IMR-90 (cell line): ENCODE data around the gene EMX2.

ENCODE experiments used
- BHLHE40 ChIP-seq: fragments of 150-350 bp; IDR thresholded peaks from 2 replicates; pipeline ENCODE4 v1.6.1; 2016; ENCODE audit warnings: mild to moderate bottlenecking, low read depth, low read length
- CEBPB ChIP-seq: IDR thresholded peaks from 2 replicates; pipeline ENCODE4 v1.6.1; 2012; ENCODE audit warnings: low read depth, low read length, improper control_type of control experiment
- ELK1 ChIP-seq: fragments of 150-350 bp; IDR thresholded peaks from 2 replicates; pipeline ENCODE4 v1.6.1; 2016; ENCODE audit warnings: low read depth, mild to moderate bottlenecking, low read length, moderate library complexity, borderline replicate concordance
- MAZ ChIP-seq: IDR thresholded peaks from 2 replicates; pipeline ENCODE4 v1.6.1; 2012; ENCODE audit warnings: low read depth, mild to moderate bottlenecking, low read length, improper control_type of control experiment, moderate library complexity, borderline replicate concordance
- MXI1 ChIP-seq: IDR thresholded peaks from 2 replicates; pipeline ENCODE4 v1.6.1; 2012; ENCODE audit warnings: low read depth, mild to moderate bottlenecking, low read length, moderate library complexity, borderline replicate concordance
- POLR2A ChIP-seq: IDR thresholded peaks from 2 replicates; pipeline ENCODE4 v1.6.1; 2012; ENCODE audit warnings: mild to moderate bottlenecking, low read depth, low read length
- RAD21 ChIP-seq: IDR thresholded peaks from 2 replicates; pipeline ENCODE4 v1.6.1; 2012; ENCODE audit warnings: low read length, improper control_type of control experiment
- RCOR1 ChIP-seq: IDR thresholded peaks from 2 replicates; pipeline ENCODE4 v1.6.1; 2012; ENCODE audit warnings: mild to moderate bottlenecking, low read length, improper control_type of control experiment; ENCODE audit not compliant: insufficient replicate concordance
- RFX5 ChIP-seq: IDR thresholded peaks from 2 replicates; pipeline ENCODE4 v1.8.0; 2012; ENCODE audit warnings: low read depth, mild to moderate bottlenecking, low read length, moderate library complexity
- TF ChIP-seq, protein P1 (sequence below): conservative IDR thresholded peaks from 2 replicates; pipeline ENCODE4 v1.5.1; 2012; ENCODE audit warnings: mild to moderate bottlenecking, low read depth, low read length, improper control_type of control experiment

DNA sequence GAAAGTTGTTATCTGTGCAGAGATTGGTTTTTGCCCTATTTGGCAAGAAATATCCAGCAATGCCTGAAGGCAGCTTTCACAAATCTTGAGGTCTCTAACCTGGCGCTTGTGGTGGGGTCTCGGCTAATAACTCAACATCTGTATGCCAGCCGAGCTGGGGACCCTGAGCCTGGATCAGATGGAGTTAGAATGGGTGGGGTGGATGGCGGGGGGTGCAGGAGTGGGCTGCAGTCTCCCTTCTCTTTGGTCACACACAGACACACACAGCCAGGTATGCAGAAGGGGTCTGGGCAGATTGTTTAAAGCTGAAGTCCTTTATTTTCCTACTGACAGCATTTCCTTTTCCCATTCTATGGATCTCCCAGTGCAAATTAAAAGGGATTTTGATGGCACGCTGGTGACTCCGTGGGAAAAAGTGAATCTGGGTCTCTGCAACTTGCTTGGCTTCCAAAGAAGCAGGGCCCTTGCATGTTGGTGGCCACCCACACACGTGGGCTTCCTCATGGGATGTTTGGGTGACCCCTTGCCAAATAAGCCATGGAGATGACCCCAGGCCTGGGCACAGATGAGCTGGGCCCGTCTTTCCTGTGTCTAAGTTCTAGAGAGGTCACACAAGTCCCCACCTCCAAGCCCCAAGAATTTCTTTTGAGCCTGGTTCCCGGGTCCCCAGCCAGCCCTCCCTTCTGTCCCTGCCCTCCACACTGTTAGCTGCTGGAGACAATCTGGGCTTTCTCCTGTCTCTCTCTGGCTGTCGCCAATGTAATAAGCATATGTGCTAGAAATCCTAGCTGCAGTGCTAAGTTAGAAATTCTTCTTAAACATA, 39.9 kb upstream of the EMX2 start:
- no peak for TF ChIP-seq POLR2A
- TF ChIP-seq, protein P1, sequence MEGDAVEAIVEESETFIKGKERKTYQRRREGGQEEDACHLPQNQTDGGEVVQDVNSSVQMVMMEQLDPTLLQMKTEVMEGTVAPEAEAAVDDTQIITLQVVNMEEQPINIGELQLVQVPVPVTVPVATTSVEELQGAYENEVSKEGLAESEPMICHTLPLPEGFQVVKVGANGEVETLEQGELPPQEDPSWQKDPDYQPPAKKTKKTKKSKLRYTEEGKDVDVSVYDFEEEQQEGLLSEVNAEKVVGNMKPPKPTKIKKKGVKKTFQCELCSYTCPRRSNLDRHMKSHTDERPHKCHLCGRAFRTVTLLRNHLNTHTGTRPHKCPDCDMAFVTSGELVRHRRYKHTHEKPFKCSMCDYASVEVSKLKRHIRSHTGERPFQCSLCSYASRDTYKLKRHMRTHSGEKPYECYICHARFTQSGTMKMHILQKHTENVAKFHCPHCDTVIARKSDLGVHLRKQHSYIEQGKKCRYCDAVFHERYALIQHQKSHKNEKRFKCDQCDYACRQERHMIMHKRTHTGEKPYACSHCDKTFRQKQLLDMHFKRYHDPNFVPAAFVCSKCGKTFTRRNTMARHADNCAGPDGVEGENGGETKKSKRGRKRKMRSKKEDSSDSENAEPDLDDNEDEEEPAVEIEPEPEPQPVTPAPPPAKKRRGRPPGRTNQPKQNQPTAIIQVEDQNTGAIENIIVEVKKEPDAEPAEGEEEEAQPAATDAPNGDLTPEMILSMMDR, result no peak
- TF ChIP-seq RCOR1, result no peak
- no peak for TF ChIP-seq ELK1
- no peak for TF ChIP-seq BHLHE40
- TF ChIP-seq MAZ, result no peak
- no peak for TF ChIP-seq MXI1
- TF ChIP-seq RAD21, result no peak
- no peak for TF ChIP-seq RFX5
- no peak for TF ChIP-seq CEBPB
